ENCODE data around the gene LPAR5.

DNA sequence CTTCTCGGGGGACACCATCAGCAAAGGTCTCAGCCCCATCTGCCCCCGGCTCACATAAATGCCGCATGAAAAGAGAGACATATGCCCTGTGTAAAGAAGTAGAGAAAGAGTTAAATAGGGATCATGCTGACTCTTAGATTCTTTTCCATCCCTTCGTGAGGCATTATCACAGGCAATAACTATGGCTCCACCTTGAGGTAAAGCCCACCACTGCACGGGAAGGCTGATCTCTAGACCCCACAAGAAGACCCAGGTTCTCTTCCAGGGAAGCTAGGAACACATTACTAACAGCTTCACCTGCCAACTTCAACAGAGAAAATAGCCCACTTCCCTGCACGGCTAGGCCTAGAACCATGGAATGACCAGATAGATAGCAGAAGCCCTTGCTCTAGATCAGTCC is 53.6 kb downstream of the LPAR5 start:
- no peak for TF ChIP-seq FOXM1 (IDR thresholded peaks at IDR 0.05; ENCODE audit: borderline replicate concordance)
- TF ChIP-seq CTBP1 (IDR thresholded peaks at IDR 0.05; ENCODE audit: borderline replicate concordance), result no peak
- no peak for TF ChIP-seq SP1 (IDR thresholded peaks at IDR 0.05)
- TF ChIP-seq BHLHE40 (IDR thresholded peaks at IDR 0.05; ENCODE audit: borderline replicate concordance), result no peak
- TF ChIP-seq ARNT (IDR thresholded peaks at IDR 0.05), result no peak
- no peak for TF ChIP-seq FOXA1 (IDR thresholded peaks at IDR 0.05)
- TF ChIP-seq, protein P1, sequence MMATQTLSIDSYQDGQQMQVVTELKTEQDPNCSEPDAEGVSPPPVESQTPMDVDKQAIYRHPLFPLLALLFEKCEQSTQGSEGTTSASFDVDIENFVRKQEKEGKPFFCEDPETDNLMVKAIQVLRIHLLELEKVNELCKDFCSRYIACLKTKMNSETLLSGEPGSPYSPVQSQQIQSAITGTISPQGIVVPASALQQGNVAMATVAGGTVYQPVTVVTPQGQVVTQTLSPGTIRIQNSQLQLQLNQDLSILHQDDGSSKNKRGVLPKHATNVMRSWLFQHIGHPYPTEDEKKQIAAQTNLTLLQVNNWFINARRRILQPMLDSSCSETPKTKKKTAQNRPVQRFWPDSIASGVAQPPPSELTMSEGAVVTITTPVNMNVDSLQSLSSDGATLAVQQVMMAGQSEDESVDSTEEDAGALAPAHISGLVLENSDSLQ (IDR thresholded peaks at IDR 0.05), result no peak
- no peak for TF ChIP-seq FOXK2 (IDR thresholded peaks at IDR 0.05)
- TF ChIP-seq HDGF (IDR thresholded peaks at IDR 0.05; ENCODE audit: borderline replicate concordance), result no peak
- TF ChIP-seq ZNF384 (IDR thresholded peaks at IDR 0.05), result no peak

Measured in HEK293T (cell line).